Cerebellar cortex (tissue), 1 donor: Measurements from ENCODE around the gene MYBPC2.

ENCODE experiments used
- DNase-seq: peaks from one replicate; pipeline ENCODE4 v3.0.0-alpha.2; 2015; ENCODE audit warnings: low spot score

The MYBPC2 gene

GRCh38 chr19:50410109-50410508 lies 22.6 kb upstream of the MYBPC2 start:
- DNase-seq, result no peak

GRCh38 chr19:50412419-50412818 lies 20.3 kb upstream of the MYBPC2 start:
- no peak for DNase-seq

- no peak for DNase-seq
Measured at GRCh38 chr19:50413096-50413495, 19.6 kb upstream of the MYBPC2 start.

GRCh38 chr19:50413531-50413930 lies 19.2 kb upstream of the MYBPC2 start:
- DNase-seq, result no peak

- peak; percentile 71 for DNase-seq
Measured at GRCh38 chr19:50414864-50415660, 17.6 kb upstream of the MYBPC2 start.

GRCh38 chr19:50415661-50416033 lies 17.0 kb upstream of the MYBPC2 start:
- no peak for DNase-seq

GRCh38 chr19:50416034-50416977 lies 16.4 kb upstream of the MYBPC2 start:
- no peak for DNase-seq

- no peak for DNase-seq
Measured at GRCh38 chr19:50417111-50418081, 15.3 kb upstream of the MYBPC2 start.

GRCh38 chr19:50418176-50419021 lies 14.3 kb upstream of the MYBPC2 start, which contains the start of gene SPIB:
TSS of gene SPIB (plus strand) at chr19:50418938. CDS start at chr19:50418963, 25 bp downstream.
- no peak for DNase-seq

GRCh38 chr19:50419022-50419579 lies 13.6 kb upstream of the MYBPC2 start:
- DNase-seq, result no peak

- DNase-seq, result no peak
Measured at GRCh38 chr19:50419580-50420035, 13.1 kb upstream of the MYBPC2 start.

- DNase-seq, result no peak
Measured at GRCh38 chr19:50420127-50420526, 12.6 kb upstream of the MYBPC2 start.

GRCh38 chr19:50420808-50421207 lies 11.9 kb upstream of the MYBPC2 start:
- no peak for DNase-seq

GRCh38 chr19:50422397-50423278 lies 10.1 kb upstream of the MYBPC2 start:
- no peak for DNase-seq

GRCh38 chr19:50423279-50424113 lies 9.2 kb upstream of the MYBPC2 start:
- no peak for DNase-seq

GRCh38 chr19:50425581-50425980 lies 7.1 kb upstream of the MYBPC2 start:
- DNase-seq, result no peak

GRCh38 chr19:50427318-50427925 lies 5.3 kb upstream of the MYBPC2 start:
- DNase-seq, result no peak

GRCh38 chr19:50427997-50428425 lies 4.7 kb upstream of the MYBPC2 start:
- DNase-seq, result peak; percentile 27
